Hematopoietic multipotent progenitor cell treated with erythropoietin and hydrocortisone succinate and interleukin-3 and kit ligand, for 6 days (in vitro differentiated cells): Measurements from ENCODE around the gene KCNJ4.
A peak's percentile ranks its signal among the peaks of the same experiment; 100 is the strongest.

Source experiments
- DNase-seq: peaks from one replicate; pipeline ENCODE4 v3.0.0-alpha.2; 2015

Gene KCNJ4

GRCh38 chr22:38455076-38455529 is at the start of gene KCNJ4:
TSS of gene KCNJ4 (minus strand) at chr22:38455199. CDS start at chr22:38428132, 27,067 bp downstream.
- no peak for DNase-seq

GRCh38 chr22:38503021-38503420 is 48.0 kb upstream of the KCNJ4 start:
- no peak for DNase-seq

GRCh38 chr22:38501797-38502672 is 47.0 kb upstream of the KCNJ4 start:
- no peak for DNase-seq

GRCh38 chr22:38497869-38498268 is 42.9 kb upstream of the KCNJ4 start:
- DNase-seq: no peak

GRCh38 chr22:38494939-38495338 is 39.9 kb upstream of the KCNJ4 start:
- no peak for DNase-seq

- DNase-seq: no peak
Observed at GRCh38 chr22:38494498-38494897, 39.5 kb upstream of the KCNJ4 start.

GRCh38 chr22:38491707-38492348 is 36.8 kb upstream of the KCNJ4 start:
- DNase-seq: no peak

GRCh38 chr22:38490915-38491314 is 35.9 kb upstream of the KCNJ4 start:
- peak; percentile 59 for DNase-seq

GRCh38 chr22:38490475-38490874 is 35.5 kb upstream of the KCNJ4 start:
- peak; percentile 40 for DNase-seq

- no peak for DNase-seq
Observed at GRCh38 chr22:38489561-38490145, 34.7 kb upstream of the KCNJ4 start.

- DNase-seq: no peak
Observed at GRCh38 chr22:38489142-38489541, 34.1 kb upstream of the KCNJ4 start.

GRCh38 chr22:38487946-38488345 is 32.9 kb upstream of the KCNJ4 start:
- DNase-seq: no peak

GRCh38 chr22:38485783-38486182 is 30.8 kb upstream of the KCNJ4 start:
- no peak for DNase-seq

- DNase-seq: no peak
Observed at GRCh38 chr22:38484244-38484643, 29.2 kb upstream of the KCNJ4 start.

GRCh38 chr22:38482662-38483308 is 27.8 kb upstream of the KCNJ4 start:
- no peak for DNase-seq

GRCh38 chr22:38481871-38482332 is 26.9 kb upstream of the KCNJ4 start:
- DNase-seq: no peak

- DNase-seq: no peak
Observed at GRCh38 chr22:38481162-38481870, 26.3 kb upstream of the KCNJ4 start.

GRCh38 chr22:38479096-38479837 is 24.3 kb upstream of the KCNJ4 start:
- no peak for DNase-seq

- no peak for DNase-seq
Observed at GRCh38 chr22:38477585-38477984, 22.6 kb upstream of the KCNJ4 start.

GRCh38 chr22:38474003-38474607 is 19.1 kb upstream of the KCNJ4 start:
- no peak for DNase-seq

- no peak for DNase-seq
Observed at GRCh38 chr22:38471237-38471636, 16.2 kb upstream of the KCNJ4 start.
